Memory B cell (primary cell): ENCODE results near the gene HIVEP3.
A peak's percentile ranks its signal among the peaks of the same experiment; 100 is the strongest.

Experiments
- ATAC-seq: fragments of 150-1000 bp; cut with Tn5 transposase; 2 replicates; pipeline ENCODE4 v1.10.0; 2021; ENCODE audit warnings: low read depth, mild to moderate bottlenecking, moderate library complexity
- DNase-seq, 2 donors: peaks; one replicate each; pipeline ENCODE4 v3.0.0; 2022; ENCODE audit warnings: low spot score in 2 of 2
- H3K27ac Mint-ChIP-seq: one replicate; pipeline ENCODE4 v1.8.0; 2022; ENCODE audit warnings: mild to moderate bottlenecking, moderate library complexity, mixed read lengths
- H3K27me3 Mint-ChIP-seq: one replicate; pipeline ENCODE4 v1.8.0; 2022; ENCODE audit warnings: mixed read lengths
- H3K36me3 Mint-ChIP-seq: one replicate; pipeline ENCODE4 v1.8.0; 2022; ENCODE audit warnings: mild to moderate bottlenecking, mixed read lengths
- H3K4me1 Mint-ChIP-seq: one replicate; pipeline ENCODE4 v1.8.0; 2022; ENCODE audit warnings: mixed read lengths
- H3K4me3 Mint-ChIP-seq: one replicate; pipeline ENCODE4 v1.8.0; 2022; ENCODE audit warnings: mild to moderate bottlenecking, moderate library complexity, mixed read lengths
- H3K9me3 Mint-ChIP-seq: one replicate; pipeline ENCODE4 v1.8.0; 2022; ENCODE audit warnings: mixed read lengths

Gene HIVEP3

DNA sequence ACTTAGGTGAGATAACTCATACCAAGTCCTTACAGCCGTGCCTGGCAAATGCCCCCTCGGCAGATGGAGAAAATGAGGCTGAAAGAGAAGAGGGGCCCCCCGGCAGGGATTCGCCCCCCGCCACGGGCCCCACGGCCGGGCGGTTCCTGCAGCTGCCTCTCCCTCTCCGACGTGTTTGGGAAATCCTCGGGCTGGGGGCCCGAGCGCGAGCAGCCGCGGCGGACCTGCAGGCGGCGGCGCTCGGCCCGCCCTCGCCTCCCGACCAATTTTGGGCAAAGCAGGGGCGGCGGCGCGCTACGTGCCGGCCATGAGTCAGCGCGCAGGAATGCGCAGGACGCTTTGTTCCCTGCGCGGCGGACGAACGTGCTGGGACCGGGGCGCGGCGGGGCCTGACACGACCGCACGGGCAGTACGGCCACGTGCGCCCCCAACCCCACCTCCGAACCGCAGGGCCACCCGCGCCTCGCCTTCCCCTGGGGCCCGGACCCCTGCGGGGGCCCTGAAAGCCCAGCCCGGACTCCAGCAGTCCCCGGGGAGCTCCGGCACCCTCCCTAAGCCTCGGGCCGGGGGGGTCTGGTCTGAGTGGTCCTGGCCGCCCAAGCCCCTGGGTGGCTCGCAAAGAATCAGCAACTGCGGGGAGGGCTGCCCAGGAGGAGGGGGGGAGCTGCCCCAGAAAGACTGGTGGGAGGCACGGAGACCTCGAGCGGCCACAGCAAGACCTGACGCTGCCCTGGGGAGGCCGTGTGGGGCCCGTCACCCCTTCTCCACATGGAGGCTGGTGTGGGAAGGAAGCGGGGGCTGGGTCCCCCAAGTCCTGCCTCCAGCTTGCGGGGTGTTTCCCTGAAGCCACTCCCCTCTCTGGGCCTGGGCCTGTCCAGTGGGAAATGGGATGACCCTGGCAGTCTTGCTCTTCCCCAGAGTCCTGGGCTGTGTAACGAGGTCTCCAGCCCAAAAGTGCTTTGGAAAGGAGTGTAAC, 422.4 kb downstream of the HIVEP3 start:
- Mint-ChIP-seq H3K4me3 (no peak overlapping the region), H3K27me3 (peaks cover 8% of the 10 kb centered on the region), H3K36me3 (no peaks in the 10 kb centered on the region), H3K27ac (no peak overlapping the region), H3K4me1 (peaks cover 5% of the 10 kb centered on the region), H3K9me3 (no peaks in the 10 kb centered on the region)
- ATAC-seq (no peak), DNase-seq (no peak)

DNA sequence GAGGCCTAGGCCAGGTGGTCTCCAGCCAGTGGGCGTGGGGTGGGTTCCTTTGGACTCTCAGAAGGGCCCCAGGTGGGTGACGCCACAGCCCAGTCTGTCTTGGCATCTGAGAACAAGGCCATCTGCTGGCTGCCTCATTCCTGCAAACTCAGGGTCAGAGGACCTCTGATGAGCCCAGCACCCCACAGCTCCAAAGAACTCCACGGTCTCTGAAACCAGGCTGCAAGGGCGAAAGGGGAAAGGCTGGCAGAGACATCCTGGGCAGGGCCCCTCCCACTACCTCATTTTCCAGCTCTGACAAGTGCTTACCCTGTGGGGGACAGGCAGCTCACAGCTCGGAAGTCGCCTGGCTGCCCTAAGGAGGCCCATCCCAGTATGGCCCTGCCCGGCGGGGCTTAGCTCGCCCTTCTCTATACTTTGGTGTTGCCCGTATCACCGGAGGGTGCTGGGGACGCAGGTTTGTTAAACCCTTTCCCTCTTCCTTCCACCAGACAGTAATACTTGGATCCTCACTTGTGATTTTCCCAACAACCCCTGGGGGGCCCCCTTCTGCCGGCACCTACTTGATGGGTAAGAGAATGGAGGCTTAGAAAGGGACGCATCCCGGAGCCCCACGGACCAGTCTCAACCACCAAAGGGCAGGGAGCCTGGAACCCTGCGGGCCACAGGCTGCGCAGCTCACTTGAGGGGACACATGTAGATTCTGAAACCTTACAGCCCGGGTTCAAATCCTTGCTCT, 423.3 kb downstream of the HIVEP3 start:
- H3K27me3 Mint-ChIP-seq, result peaks cover 8% of the 10 kb centered on the region
- peak overlapping the region; percentile 60 for H3K27ac Mint-ChIP-seq
- H3K4me1 Mint-ChIP-seq, result peaks cover 5% of the 10 kb centered on the region
- ATAC-seq, result no peak
- no peak for DNase-seq
- H3K9me3 Mint-ChIP-seq, result no peaks in the 10 kb centered on the region
- H3K4me3 Mint-ChIP-seq, result no peak overlapping the region
- no peaks in the 10 kb centered on the region for H3K36me3 Mint-ChIP-seq

- no peak for DNase-seq
- H3K4me1 Mint-ChIP-seq, result peaks cover 8% of the 10 kb centered on the region
- H3K27ac Mint-ChIP-seq, result no peak overlapping the region
- H3K9me3 Mint-ChIP-seq, result peaks cover 3% of the 10 kb centered on the region
- no peak overlapping the region for H3K4me3 Mint-ChIP-seq
- no peak for ATAC-seq
- peaks cover 13% of the 10 kb centered on the region for H3K27me3 Mint-ChIP-seq
- H3K36me3 Mint-ChIP-seq, result peaks cover 3% of the 10 kb centered on the region
These were observed 424.1 kb downstream of the HIVEP3 start for GRCh38 chr1:41494351-41495209.

- Mint-ChIP-seq H3K27ac (no peak overlapping the region), H3K27me3 (peaks cover 17% of the 10 kb centered on the region), H3K9me3 (peaks cover 6% of the 10 kb centered on the region), H3K4me1 (peaks cover 12% of the 10 kb centered on the region), H3K36me3 (peaks cover 6% of the 10 kb centered on the region), H3K4me3 (no peak overlapping the region)
- ATAC-seq, result no peak
- DNase-seq, result no peak
These were observed 424.9 kb downstream of the HIVEP3 start for GRCh38 chr1:41493626-41494350.

DNA sequence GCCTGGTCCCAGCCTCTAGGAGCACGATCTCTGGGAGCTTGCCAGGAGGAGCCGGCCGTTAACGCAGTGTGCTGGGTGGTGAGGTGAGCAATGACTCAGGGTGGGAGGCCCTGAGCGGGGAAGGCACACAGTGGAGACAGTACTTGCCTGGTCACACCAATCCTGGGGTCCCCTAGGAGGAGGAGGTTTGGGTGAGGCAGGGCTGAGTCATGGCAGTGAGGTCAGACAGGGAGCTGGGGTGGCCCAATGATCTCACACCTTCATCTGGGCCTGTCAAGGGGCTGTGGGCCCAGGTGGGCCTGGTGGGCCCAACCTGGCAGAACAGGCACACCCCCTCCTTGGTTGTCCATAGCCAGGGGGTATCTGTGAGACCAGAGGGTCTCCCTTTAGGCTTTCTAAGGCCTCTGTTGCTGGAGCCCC, 425.6 kb downstream of the HIVEP3 start:
- Mint-ChIP-seq H3K36me3 (peaks cover 6% of the 10 kb centered on the region), H3K4me1 (peaks cover 12% of the 10 kb centered on the region), H3K27ac (no peak overlapping the region), H3K9me3 (peaks cover 6% of the 10 kb centered on the region), H3K27me3 (peaks cover 17% of the 10 kb centered on the region), H3K4me3 (no peak overlapping the region)
- DNase-seq (no peak), ATAC-seq (no peak)

DNA sequence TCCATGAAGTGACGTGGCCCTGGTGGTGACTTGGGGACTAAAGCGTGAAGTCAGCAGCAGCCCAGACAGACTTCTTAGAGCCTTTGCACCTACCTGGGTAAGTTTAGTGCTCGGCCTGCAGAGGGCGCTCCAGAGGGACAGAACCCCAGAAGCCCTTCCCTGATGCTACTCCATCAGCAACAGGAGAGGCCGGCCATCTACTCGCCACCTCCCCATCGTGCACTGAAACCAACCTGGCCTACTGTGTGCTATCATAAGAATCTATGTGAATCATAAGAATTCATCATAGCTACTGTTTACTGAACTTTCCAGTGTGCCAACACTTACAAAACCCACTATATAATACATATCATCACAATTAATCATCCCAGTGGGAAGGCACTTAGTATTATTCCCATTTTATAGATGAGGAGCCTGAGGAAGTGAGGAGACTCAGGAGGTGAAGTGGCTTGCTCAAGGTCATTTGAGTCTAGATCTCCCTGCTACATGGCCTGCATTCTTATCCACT, 426.3 kb downstream of the HIVEP3 start:
- Mint-ChIP-seq H3K36me3 (peaks cover 6% of the 10 kb centered on the region), H3K9me3 (peaks cover 6% of the 10 kb centered on the region), H3K4me3 (no peak overlapping the region), H3K27me3 (peaks cover 17% of the 10 kb centered on the region), H3K27ac (no peak overlapping the region), H3K4me1 (peaks cover 12% of the 10 kb centered on the region)
- ATAC-seq, result no peak
- no peak for DNase-seq

DNA sequence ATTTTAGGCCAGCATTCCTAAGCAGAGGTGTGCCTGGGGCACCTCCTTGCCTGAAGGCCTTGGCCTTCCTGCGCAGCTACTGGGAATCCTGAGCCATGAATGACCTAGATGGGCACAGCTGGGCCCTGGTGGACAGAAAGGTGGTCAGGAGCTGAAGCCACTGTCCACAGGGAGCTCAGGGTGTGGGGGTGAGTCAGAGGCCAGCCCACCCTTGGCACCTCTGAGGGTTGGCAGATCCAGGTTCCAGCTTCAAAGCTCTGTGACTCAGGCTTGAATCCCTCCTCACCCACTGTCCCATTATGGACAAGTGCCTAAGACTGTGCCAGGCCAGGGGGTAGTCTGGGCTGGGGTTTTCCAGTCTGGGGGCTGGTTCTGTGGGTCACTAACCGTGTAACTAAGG, 427.8 kb downstream of the HIVEP3 start:
- Mint-ChIP-seq H3K27ac (no peak overlapping the region), H3K36me3 (peaks cover 6% of the 10 kb centered on the region), H3K4me1 (peaks cover 17% of the 10 kb centered on the region), H3K4me3 (no peak overlapping the region), H3K27me3 (peaks cover 23% of the 10 kb centered on the region), H3K9me3 (peaks cover 6% of the 10 kb centered on the region)
- ATAC-seq, result no peak
- no peak for DNase-seq

- H3K4me1 Mint-ChIP-seq, result peaks cover 13% of the 10 kb centered on the region
- H3K9me3 Mint-ChIP-seq, result peaks cover 6% of the 10 kb centered on the region
- DNase-seq (no peak), ATAC-seq (no peak)
- no peak overlapping the region for H3K27ac Mint-ChIP-seq
- H3K36me3 Mint-ChIP-seq, result peaks cover 6% of the 10 kb centered on the region
- H3K27me3 Mint-ChIP-seq, result peaks cover 17% of the 10 kb centered on the region
- H3K4me3 Mint-ChIP-seq, result no peak overlapping the region
These were observed 429.2 kb downstream of the HIVEP3 start for GRCh38 chr1:41489561-41489960.

GRCh38 chr1:41488040-41488951, 430.4 kb downstream of the HIVEP3 start:
- peaks cover 13% of the 10 kb centered on the region for H3K4me1 Mint-ChIP-seq
- DNase-seq (no peak), ATAC-seq (no peak)
- H3K36me3 Mint-ChIP-seq, result peaks cover 6% of the 10 kb centered on the region
- no peak overlapping the region for H3K27ac Mint-ChIP-seq
- no peak overlapping the region for H3K4me3 Mint-ChIP-seq
- peaks cover 20% of the 10 kb centered on the region for H3K27me3 Mint-ChIP-seq
- H3K9me3 Mint-ChIP-seq, result peaks cover 6% of the 10 kb centered on the region

- peaks cover 6% of the 10 kb centered on the region for H3K36me3 Mint-ChIP-seq
- H3K4me1 Mint-ChIP-seq, result peaks cover 13% of the 10 kb centered on the region
- H3K9me3 Mint-ChIP-seq, result peaks cover 6% of the 10 kb centered on the region
- peaks cover 20% of the 10 kb centered on the region for H3K27me3 Mint-ChIP-seq
- H3K4me3 Mint-ChIP-seq, result no peak overlapping the region
- DNase-seq, result no peak
- peak; percentile 54 for ATAC-seq
- no peak overlapping the region for H3K27ac Mint-ChIP-seq
These were observed 431.3 kb downstream of the HIVEP3 start for GRCh38 chr1:41487126-41488039.

- Mint-ChIP-seq H3K36me3 (peaks cover 6% of the 10 kb centered on the region), H3K27ac (no peak overlapping the region), H3K4me3 (peak overlapping the region; percentile 10), H3K9me3 (peaks cover 6% of the 10 kb centered on the region), H3K27me3 (peaks cover 20% of the 10 kb centered on the region), H3K4me1 (peaks cover 13% of the 10 kb centered on the region)
- DNase-seq (no peak), ATAC-seq (no peak)
These were observed 432.2 kb downstream of the HIVEP3 start for GRCh38 chr1:41486371-41487125.
